Central memory CD4-positive, alpha-beta T cell (primary cell): ENCODE measurements around the gene FOXQ1.
"Not testable (repeated sequence)": the region's sequence is repeated elsewhere in the genome, so short reads cannot be mapped to it uniquely, and the experiment has no call there.

Experiments used
- DNase-seq: peaks from one replicate; pipeline ENCODE4 v3.0.0; 2022

Gene FOXQ1

GRCh38 chr6:1322696-1323219 is 10.9 kb downstream of the FOXQ1 start:
- no peak for DNase-seq

- no peak for DNase-seq
Measured at GRCh38 chr6:1324936-1325335, 13.0 kb downstream of the FOXQ1 start.

GRCh38 chr6:1325461-1326309 is 13.8 kb downstream of the FOXQ1 start:
- no peak for DNase-seq

GRCh38 chr6:1326535-1327121 is 14.7 kb downstream of the FOXQ1 start:
- no peak for DNase-seq

GRCh38 chr6:1327630-1328029 is 15.7 kb downstream of the FOXQ1 start:
- DNase-seq = no peak

- DNase-seq = no peak
Measured at GRCh38 chr6:1328129-1328800, 16.4 kb downstream of the FOXQ1 start.

GRCh38 chr6:1329708-1330107 is 17.8 kb downstream of the FOXQ1 start:
- no peak for DNase-seq

- DNase-seq = no peak
Measured at GRCh38 chr6:1334684-1335083, 22.8 kb downstream of the FOXQ1 start.

- DNase-seq = no peak
Measured at GRCh38 chr6:1335367-1336037, 23.6 kb downstream of the FOXQ1 start.

GRCh38 chr6:1336246-1336843 is 24.4 kb downstream of the FOXQ1 start:
- DNase-seq = no peak

- DNase-seq = no peak
Measured at GRCh38 chr6:1337791-1338190, 25.9 kb downstream of the FOXQ1 start.

- no peak for DNase-seq
Measured at GRCh38 chr6:1346101-1346500, 34.2 kb downstream of the FOXQ1 start.

GRCh38 chr6:1346558-1347091 is 34.7 kb downstream of the FOXQ1 start:
- DNase-seq = no peak

GRCh38 chr6:1347161-1347560 is 35.3 kb downstream of the FOXQ1 start:
- no peak for DNase-seq

GRCh38 chr6:1348675-1349074 is 36.8 kb downstream of the FOXQ1 start:
- DNase-seq = no peak

GRCh38 chr6:1349655-1350054 is 37.8 kb downstream of the FOXQ1 start:
- no peak for DNase-seq

- DNase-seq = no peak
Measured at GRCh38 chr6:1351381-1352008, 39.6 kb downstream of the FOXQ1 start.

GRCh38 chr6:1355068-1355467 is 43.2 kb downstream of the FOXQ1 start:
- not testable (repeated sequence) for DNase-seq

GRCh38 chr6:1361717-1362116 is 49.8 kb downstream of the FOXQ1 start:
- DNase-seq = not testable (repeated sequence)

GRCh38 chr6:1362643-1363042 is 50.7 kb downstream of the FOXQ1 start:
- no peak for DNase-seq

- DNase-seq = no peak
Measured at GRCh38 chr6:1363298-1363697, 51.4 kb downstream of the FOXQ1 start.
